GM12891 (cell line): Measurements from ENCODE around the gene RAPGEF5.

Experiments used
- POLR2A ChIP-seq: IDR thresholded peaks from 2 replicates; pipeline ENCODE4 v1.6.1; 2011; ENCODE audit warnings: low read depth, low read length, control low read depth
- POLR2AphosphoS5 ChIP-seq: IDR thresholded peaks from 2 replicates; pipeline ENCODE4 v1.6.1; 2011; ENCODE audit warnings: low read depth, low read length, control low read depth
- POU2F2 ChIP-seq: IDR thresholded peaks from 2 replicates; pipeline ENCODE4 v1.6.1; 2011; ENCODE audit warnings: low read depth, mild to moderate bottlenecking, control low read depth, low read length, moderate library complexity
- SPI1 ChIP-seq: IDR thresholded peaks from 2 replicates; pipeline ENCODE4 v1.6.1; 2011; ENCODE audit warnings: low read depth, low read length, control low read depth
- TAF1 ChIP-seq: IDR thresholded peaks from 2 replicates; pipeline ENCODE4 v1.6.1; 2011; ENCODE audit warnings: low read depth, low read length, control low read depth

DNA sequence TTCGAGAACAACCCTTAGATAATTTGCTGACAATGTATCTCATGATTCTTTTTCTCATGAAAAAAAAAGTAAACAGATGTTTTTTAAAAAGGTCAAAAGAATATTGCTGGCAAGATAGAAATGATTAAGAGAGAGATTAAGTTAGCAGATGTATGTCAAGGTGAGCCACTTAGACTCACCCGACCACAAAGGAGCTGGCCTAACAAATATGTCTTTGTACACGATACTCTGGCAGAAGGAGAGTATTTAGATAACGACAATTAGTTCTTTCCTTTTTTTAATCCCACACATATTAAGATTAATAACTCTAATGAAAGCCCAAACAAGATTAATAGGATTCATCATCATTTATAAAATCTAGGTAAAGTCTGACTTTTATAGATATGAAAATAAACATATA, 156.7 kb downstream of the RAPGEF5 start:
- no peak for TF ChIP-seq POLR2AphosphoS5
- no peak for TF ChIP-seq POLR2A
- TF ChIP-seq SPI1 = no peak
- no peak for TF ChIP-seq TAF1
- TF ChIP-seq POU2F2 = no peak
